Measurements from ENCODE around the gene PLXNB3.

PLXNB3 gene

GRCh38 chrX:153774576-153775292 lies 10.7 kb downstream of the PLXNB3 start:
- DNase-seq = no peak

GRCh38 chrX:153775293-153776119 lies 11.5 kb downstream of the PLXNB3 start:
- DNase-seq = no peak

- no peak for DNase-seq
Measured at GRCh38 chrX:153776120-153776599, 12.1 kb downstream of the PLXNB3 start.

- DNase-seq = no peak
Measured at GRCh38 chrX:153776611-153777045, 12.6 kb downstream of the PLXNB3 start.

- no peak for DNase-seq
Measured at GRCh38 chrX:153777261-153778090, 13.4 kb downstream of the PLXNB3 start.

GRCh38 chrX:153778181-153778580 lies 14.1 kb downstream of the PLXNB3 start:
- DNase-seq = no peak

GRCh38 chrX:153778684-153779101 lies 14.6 kb downstream of the PLXNB3 start:
- DNase-seq = no peak

GRCh38 chrX:153779891-153780677 lies 16.0 kb downstream of the PLXNB3 start:
- DNase-seq = no peak

- DNase-seq = no peak
Measured at GRCh38 chrX:153780678-153781427, 16.8 kb downstream of the PLXNB3 start, which contains the start of gene SRPK3. Gene SRPK3, plus strand, starts transcription at chrX:153781041. Its CDS starts 46 bp downstream, at chrX:153781087.

- no peak for DNase-seq
Measured at GRCh38 chrX:153781428-153782047, 17.5 kb downstream of the PLXNB3 start.

- DNase-seq = no peak
Measured at GRCh38 chrX:153782313-153782712, 18.3 kb downstream of the PLXNB3 start.

GRCh38 chrX:153782871-153783270 lies 18.8 kb downstream of the PLXNB3 start:
- DNase-seq = no peak

- DNase-seq = no peak
Measured at GRCh38 chrX:153783378-153784013, 19.4 kb downstream of the PLXNB3 start.

- no peak for DNase-seq
Measured at GRCh38 chrX:153784325-153784967, 20.4 kb downstream of the PLXNB3 start.

GRCh38 chrX:153786669-153787068 lies 22.6 kb downstream of the PLXNB3 start:
- no peak for DNase-seq

GRCh38 chrX:153789654-153790053 lies 25.6 kb downstream of the PLXNB3 start:
- DNase-seq = no peak

- no peak for DNase-seq
Measured at GRCh38 chrX:153791104-153791852, 27.2 kb downstream of the PLXNB3 start.

GRCh38 chrX:153792368-153792767 lies 28.3 kb downstream of the PLXNB3 start:
- no peak for DNase-seq

GRCh38 chrX:153793291-153793690 lies 29.2 kb downstream of the PLXNB3 start:
- no peak for DNase-seq

Data from activated CD8-positive, alpha-beta memory T cell treated with anti-CD3 and anti-CD28 coated beads for 24 hours (primary cell).